NCI-H1694 (cell line): ENCODE results near the gene ZNF627.
"Not testable (repeated sequence)": the region's sequence is repeated elsewhere in the genome, so short reads cannot be mapped to it uniquely, and the experiment has no call there.

ENCODE experiments used
- DNase-seq: peaks from one replicate; lab custom pipeline; 2025; lab: John Stamatoyannopoulos, UW

ZNF627 gene

GRCh38 chr19:11597202-11598102 is at the start of gene ZNF627:
ZNF627 (plus strand) TSS chr19:11597483; CDS start chr19:11597628, 145 bp downstream.
- DNase-seq: peak; percentile 90

GRCh38 chr19:11547929-11548700 is 49.2 kb upstream of the ZNF627 start:
- DNase-seq: no peak

- DNase-seq: no peak
Observed at GRCh38 chr19:11549386-11549953, 47.8 kb upstream of the ZNF627 start.

- DNase-seq: no peak
Observed at GRCh38 chr19:11550265-11550664, 47.0 kb upstream of the ZNF627 start.

GRCh38 chr19:11551603-11552235 is 45.6 kb upstream of the ZNF627 start:
- DNase-seq: no peak

GRCh38 chr19:11552666-11553372 is 44.5 kb upstream of the ZNF627 start:
- DNase-seq: no peak

- no peak for DNase-seq
Observed at GRCh38 chr19:11554160-11554559, 43.1 kb upstream of the ZNF627 start.

GRCh38 chr19:11555246-11555645 is 42.0 kb upstream of the ZNF627 start:
- no peak for DNase-seq

GRCh38 chr19:11556634-11557420 is 40.5 kb upstream of the ZNF627 start:
- no peak for DNase-seq

- peak; percentile 93 for DNase-seq
Observed at GRCh38 chr19:11558881-11559828, 38.1 kb upstream of the ZNF627 start, which contains the start of gene ELOF1. ELOF1 (minus strand) TSS chr19:11559230; CDS start chr19:11554347, 4,883 bp downstream.

- peak; percentile 82 for DNase-seq
Observed at GRCh38 chr19:11560404-11561051, 36.8 kb upstream of the ZNF627 start.

- no peak for DNase-seq
Observed at GRCh38 chr19:11563532-11563931, 33.8 kb upstream of the ZNF627 start.

GRCh38 chr19:11564082-11564807 is 33.0 kb upstream of the ZNF627 start:
- not testable (repeated sequence) for DNase-seq

- not testable (repeated sequence) for DNase-seq
Observed at GRCh38 chr19:11565649-11565980, 31.7 kb upstream of the ZNF627 start.

- DNase-seq: no peak
Observed at GRCh38 chr19:11566164-11566563, 31.1 kb upstream of the ZNF627 start.

- DNase-seq: no peak
Observed at GRCh38 chr19:11570039-11570462, 27.2 kb upstream of the ZNF627 start.

- DNase-seq: not testable (repeated sequence)
Observed at GRCh38 chr19:11573354-11573753, 23.9 kb upstream of the ZNF627 start.

GRCh38 chr19:11573763-11574162 is 23.5 kb upstream of the ZNF627 start:
- not testable (repeated sequence) for DNase-seq
